ENCODE measurements around the gene SMYD3. TPM values are rescaled to one million over a fixed set of nuclear protein-coding genes. Genes with fewer than 3 reads are reported as not detected.

The SMYD3 gene
- total and polyA plus RNA-seq, 4 donors, result 10.5 to 40.1 (median 32.5) TPM

DNA sequence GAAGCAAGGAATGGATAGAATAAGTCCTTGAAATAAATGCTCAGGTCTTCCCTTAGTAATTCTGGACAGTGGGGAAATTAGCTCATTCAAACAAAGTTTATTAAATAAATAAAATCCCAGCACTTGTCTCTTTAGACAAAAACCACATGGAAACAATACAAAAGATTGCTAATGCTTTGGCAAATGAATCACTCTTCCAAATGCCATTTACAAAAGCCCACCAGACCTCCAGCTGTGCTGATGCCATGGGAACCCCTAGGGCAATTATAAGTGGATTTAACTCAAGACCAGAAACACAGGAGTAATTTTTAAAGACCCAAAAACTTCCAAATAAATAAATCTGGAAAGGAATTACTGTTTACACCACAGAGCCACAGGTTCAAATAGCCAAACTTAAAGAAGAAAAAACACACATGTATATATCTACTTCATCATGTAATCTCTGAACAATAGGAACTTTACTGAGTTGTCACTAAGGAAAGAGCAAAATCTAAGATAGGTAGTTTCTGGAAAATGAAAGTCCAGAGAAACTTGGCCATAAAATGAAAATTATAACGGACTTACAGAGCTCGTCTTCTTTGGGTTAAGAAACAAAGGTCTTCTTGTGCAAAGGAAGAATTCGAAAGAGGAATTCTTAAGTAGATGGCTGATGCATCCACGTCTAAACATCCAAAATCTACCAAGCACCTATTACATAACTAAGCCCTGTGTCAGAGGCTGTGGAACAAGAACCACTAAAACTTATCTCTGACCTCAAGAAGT is 399.4 kb downstream of the SMYD3 start:
- H3K27ac ChIP-seq (ENCODE audit: low read depth in 1 of 2, low read length in 1 of 2), result no peak overlapping the region
- no peaks in the 10 kb centered on the region for H3K36me3 ChIP-seq (ENCODE audit: control insufficient read depth in 4 of 4, insufficient read depth in 4 of 4, low read length in 4 of 4)
- DNase-seq, result no peak
- H3K27me3 ChIP-seq (ENCODE audit: control insufficient read depth in 3 of 3, insufficient read depth in 3 of 3, low read length in 2 of 3), result no peaks in the 10 kb centered on the region
- TF ChIP-seq, protein P1, sequence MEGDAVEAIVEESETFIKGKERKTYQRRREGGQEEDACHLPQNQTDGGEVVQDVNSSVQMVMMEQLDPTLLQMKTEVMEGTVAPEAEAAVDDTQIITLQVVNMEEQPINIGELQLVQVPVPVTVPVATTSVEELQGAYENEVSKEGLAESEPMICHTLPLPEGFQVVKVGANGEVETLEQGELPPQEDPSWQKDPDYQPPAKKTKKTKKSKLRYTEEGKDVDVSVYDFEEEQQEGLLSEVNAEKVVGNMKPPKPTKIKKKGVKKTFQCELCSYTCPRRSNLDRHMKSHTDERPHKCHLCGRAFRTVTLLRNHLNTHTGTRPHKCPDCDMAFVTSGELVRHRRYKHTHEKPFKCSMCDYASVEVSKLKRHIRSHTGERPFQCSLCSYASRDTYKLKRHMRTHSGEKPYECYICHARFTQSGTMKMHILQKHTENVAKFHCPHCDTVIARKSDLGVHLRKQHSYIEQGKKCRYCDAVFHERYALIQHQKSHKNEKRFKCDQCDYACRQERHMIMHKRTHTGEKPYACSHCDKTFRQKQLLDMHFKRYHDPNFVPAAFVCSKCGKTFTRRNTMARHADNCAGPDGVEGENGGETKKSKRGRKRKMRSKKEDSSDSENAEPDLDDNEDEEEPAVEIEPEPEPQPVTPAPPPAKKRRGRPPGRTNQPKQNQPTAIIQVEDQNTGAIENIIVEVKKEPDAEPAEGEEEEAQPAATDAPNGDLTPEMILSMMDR (IDR thresholded peaks at IDR 0.05; ENCODE audit: control extremely low read depth, extremely low read depth), result no peak
- no peak overlapping the region for H3K9ac ChIP-seq (ENCODE audit: insufficient read depth in 1 of 2, low read length in 2 of 2)
- no peak for ATAC-seq (ENCODE audit: insufficient read depth, low FRiP score)
- no peaks in the 10 kb centered on the region for H3K9me3 ChIP-seq (ENCODE audit: control insufficient read depth in 4 of 4, insufficient read depth in 3 of 4, low read length in 3 of 4)
- H3K4me3 ChIP-seq, result no peak overlapping the region
- no peaks in the 10 kb centered on the region for H3K4me1 ChIP-seq (ENCODE audit: control insufficient read depth in 5 of 5, insufficient read depth in 5 of 5, low read length in 5 of 5)
- WGBS, 2 donors, result 32 to 56% methylated on average over 4 of the region's 4 CpGs

DNA sequence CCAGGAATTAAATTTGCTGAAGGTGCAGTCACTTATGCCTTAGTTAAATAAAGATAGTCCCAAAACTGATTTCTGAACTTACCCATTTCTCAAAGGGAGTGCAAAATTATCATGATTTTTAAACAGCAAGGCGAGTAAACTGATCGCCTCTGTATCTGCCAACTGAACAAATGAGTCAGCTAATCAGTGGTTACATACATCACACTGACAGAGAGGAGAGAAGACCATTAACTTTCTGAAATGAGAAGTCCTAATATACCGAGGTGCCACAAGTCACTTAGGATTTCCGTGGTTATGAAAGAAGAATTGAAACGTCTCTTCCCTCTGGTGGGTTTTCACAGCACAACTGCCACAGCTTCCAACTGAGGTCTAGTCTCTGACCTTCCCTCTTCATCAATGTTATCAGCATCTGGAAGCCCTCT is 400.7 kb downstream of the SMYD3 start:
- WGBS, 2 donors, result 28 to 74% methylated on average over 5 of the region's 5 CpGs
- no peaks in the 10 kb centered on the region for H3K9me3 ChIP-seq (ENCODE audit: control insufficient read depth in 4 of 4, insufficient read depth in 3 of 4, low read length in 3 of 4)
- H3K9ac ChIP-seq (ENCODE audit: insufficient read depth in 1 of 2, low read length in 2 of 2), result no peak overlapping the region
- no peaks in the 10 kb centered on the region for H3K36me3 ChIP-seq (ENCODE audit: control insufficient read depth in 4 of 4, insufficient read depth in 4 of 4, low read length in 4 of 4)
- no peak for DNase-seq
- H3K4me3 ChIP-seq, result no peak overlapping the region
- no peak overlapping the region for H3K27ac ChIP-seq (ENCODE audit: low read depth in 1 of 2, low read length in 1 of 2)
- TF ChIP-seq, protein P1 (IDR thresholded peaks at IDR 0.05; ENCODE audit: control extremely low read depth, extremely low read depth), result no peak
- no peaks in the 10 kb centered on the region for H3K4me1 ChIP-seq (ENCODE audit: control insufficient read depth in 5 of 5, insufficient read depth in 5 of 5, low read length in 5 of 5)
- no peak for ATAC-seq (ENCODE audit: insufficient read depth, low FRiP score)
- no peaks in the 10 kb centered on the region for H3K27me3 ChIP-seq (ENCODE audit: control insufficient read depth in 3 of 3, insufficient read depth in 3 of 3, low read length in 2 of 3)

DNA sequence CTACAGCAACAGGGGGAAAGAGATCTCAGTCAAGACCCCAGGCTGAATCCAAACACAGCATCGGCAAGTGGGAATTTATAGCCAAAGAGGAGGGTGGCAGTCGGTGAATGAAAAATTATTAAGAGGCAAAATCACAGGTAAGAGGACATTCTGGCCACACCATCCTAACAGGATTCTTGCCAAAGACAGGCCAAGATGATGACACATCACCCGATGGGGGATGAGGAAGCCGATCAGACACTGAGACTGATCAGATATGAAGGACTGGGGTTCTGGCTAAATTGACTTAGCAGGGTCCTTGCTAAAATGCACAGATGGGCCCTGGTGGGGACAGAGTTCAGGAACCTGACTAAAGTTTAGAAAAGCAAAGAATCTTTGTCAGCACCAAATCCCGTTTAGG is 402.2 kb downstream of the SMYD3 start:
- Histone ChIP-seq H3K4me1 (ENCODE audit: control insufficient read depth in 5 of 5, insufficient read depth in 5 of 5, low read length in 5 of 5) (peaks cover 0 to 2% (median 0%) of the 10 kb centered on the region in 5 donors), H3K9ac (ENCODE audit: insufficient read depth in 1 of 2, low read length in 2 of 2) (no peak overlapping the region), H3K27me3 (ENCODE audit: control insufficient read depth in 3 of 3, insufficient read depth in 3 of 3, low read length in 2 of 3) (no peaks in the 10 kb centered on the region), H3K27ac (ENCODE audit: low read depth in 1 of 2, low read length in 1 of 2) (no peak overlapping the region), H3K9me3 (ENCODE audit: control insufficient read depth in 4 of 4, insufficient read depth in 3 of 4, low read length in 3 of 4) (no peaks in the 10 kb centered on the region), H3K4me3 (no peak overlapping the region), H3K36me3 (ENCODE audit: control insufficient read depth in 4 of 4, insufficient read depth in 4 of 4, low read length in 4 of 4) (no peaks in the 10 kb centered on the region)
- ATAC-seq (ENCODE audit: insufficient read depth, low FRiP score) (no peak), DNase-seq (no peak)
- 62 to 84% methylated on average over 5 of the region's 5 CpGs for WGBS, 2 donors
- TF ChIP-seq, protein P1 (IDR thresholded peaks at IDR 0.05; ENCODE audit: control extremely low read depth, extremely low read depth), result no peak
